ENCODE measurements around the gene TMEM184A. TPM values are rescaled to one million over a fixed set of nuclear protein-coding genes. Genes with fewer than 3 reads are reported as not detected.
A peak's percentile ranks its signal among the peaks of the same experiment; 100 is the strongest.

The TMEM184A gene
- total and polyA plus RNA-seq, 2 donors (not counting 3 experiments of a cell fraction or from before 2014, with no cell fraction given) = 0.48 TPM; not detected in 1

DNA sequence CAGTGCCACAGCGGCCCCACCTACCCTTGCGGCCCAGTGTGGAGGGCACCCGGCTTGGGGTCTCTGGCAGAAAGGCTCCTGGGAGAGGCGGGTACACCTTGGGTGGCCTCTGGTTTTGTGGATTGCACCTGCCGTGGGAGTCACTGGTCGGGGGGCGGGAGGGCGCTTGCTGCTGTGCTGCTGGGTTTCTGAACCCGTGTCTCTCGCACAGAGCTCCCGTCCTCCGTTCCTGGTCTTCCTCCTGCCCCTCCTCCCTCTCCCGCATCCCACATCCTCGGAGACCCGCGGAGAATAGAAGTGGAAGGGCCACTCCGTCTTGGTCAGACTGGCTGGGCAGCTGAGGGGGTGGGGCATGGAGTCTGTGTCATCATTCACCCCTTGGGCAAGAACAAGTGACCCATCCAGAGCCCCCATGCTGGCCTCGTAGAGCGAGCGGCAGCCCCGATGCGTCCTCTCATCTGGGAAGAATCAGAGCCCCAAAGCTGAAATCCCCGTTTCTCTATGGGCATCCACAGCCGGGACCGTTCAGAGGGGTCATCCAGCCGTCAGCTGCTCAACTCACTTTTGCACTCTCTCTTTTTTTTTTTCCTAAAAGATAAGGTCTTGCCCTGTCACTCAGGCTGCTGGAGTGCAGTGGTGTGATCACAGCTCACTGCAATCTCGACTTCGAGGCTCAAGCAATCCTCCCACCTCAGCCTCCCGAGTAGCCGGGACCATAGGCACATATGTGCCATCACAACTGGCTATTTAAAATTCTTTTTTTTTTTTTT is 21.5 kb downstream of the TMEM184A start:
- Histone ChIP-seq H3K9me3 (replicated peaks; ENCODE audit: control insufficient read depth, insufficient read depth, low read length) (no peaks in the 10 kb centered on the region), H3K9ac (replicated peaks; ENCODE audit: extremely low read depth, insufficient read depth, low read length) (peak overlapping the region; percentile 69), H3K79me2 (ENCODE audit: control insufficient read depth, insufficient read depth, low read length) (peaks cover 48% of the 10 kb centered on the region), H3K4me1 (ENCODE audit: control insufficient read depth, extremely low read depth, insufficient read depth, low read length) (peaks cover 59% of the 10 kb centered on the region), H2AFZ (ENCODE audit: low read depth, low read length) (no peak overlapping the region), H3K4me2 (ENCODE audit: insufficient read depth, low read length) (no peak overlapping the region), H3K27ac (ENCODE audit: insufficient read depth, low read depth, low read length) (peak overlapping the region; percentile 97), H4K20me1 (replicated peaks; ENCODE audit: control insufficient read depth, extremely low read depth, insufficient read depth, low read length) (no peaks in the 10 kb centered on the region), H3K27me3 (ENCODE audit: control insufficient read depth in 2 of 2, insufficient read depth in 2 of 2, low read length in 2 of 2) (no peaks in the 10 kb centered on the region), H3K4me3 (replicated peaks in 1 of 3; ENCODE audit: insufficient read depth in 1 of 3, low read depth in 1 of 3, low read length in 3 of 3) (no peak overlapping the region), H3K9me1 (replicated peaks; ENCODE audit: control insufficient read depth, extremely low read depth, insufficient read depth, low read length) (no peaks in the 10 kb centered on the region), H3K36me3 (ENCODE audit: control insufficient read depth in 2 of 2, extremely low read depth in 1 of 2, insufficient read depth in 2 of 2, low read length in 2 of 2) (peaks cover under 1 to 4% of the 10 kb centered on the region in 2 experiments)
- TF ChIP-seq GATA2 (IDR thresholded peaks at IDR 0.05; ENCODE audit: insufficient read depth, insufficient read length, low read depth, low read length) = no peak
- TF ChIP-seq EZH2 (IDR thresholded peaks at IDR 0.05; ENCODE audit: borderline replicate concordance, low read depth, low read length, severe bottlenecking) = no peak
- no TSS peak for BruUV-seq (replicated peaks)
- dilution Hi-C loops (cut with MboI; ENCODE audit: extremely low pct_ligation_motif_present, low sequenced_read_pairs) = no loop called here
- CTCF ChIA-PET = interaction anchor here (1.1 kb wide), 1 partner anchor 9 kb away, joined by 4 read pairs; no protein-coding TSS in a partner anchor
- DNase-seq (ENCODE audit: low read depth, low spot score) (no peak), FAIRE-seq (no peak)
- intact Hi-C loops (cut with micrococcal nuclease) = no loop called here
- POLR2A ChIA-PET = interaction anchor here (1.0 kb wide), 1 partner anchor 13 kb away, joined by 3 read pairs; no protein-coding TSS in a partner anchor

DNA sequence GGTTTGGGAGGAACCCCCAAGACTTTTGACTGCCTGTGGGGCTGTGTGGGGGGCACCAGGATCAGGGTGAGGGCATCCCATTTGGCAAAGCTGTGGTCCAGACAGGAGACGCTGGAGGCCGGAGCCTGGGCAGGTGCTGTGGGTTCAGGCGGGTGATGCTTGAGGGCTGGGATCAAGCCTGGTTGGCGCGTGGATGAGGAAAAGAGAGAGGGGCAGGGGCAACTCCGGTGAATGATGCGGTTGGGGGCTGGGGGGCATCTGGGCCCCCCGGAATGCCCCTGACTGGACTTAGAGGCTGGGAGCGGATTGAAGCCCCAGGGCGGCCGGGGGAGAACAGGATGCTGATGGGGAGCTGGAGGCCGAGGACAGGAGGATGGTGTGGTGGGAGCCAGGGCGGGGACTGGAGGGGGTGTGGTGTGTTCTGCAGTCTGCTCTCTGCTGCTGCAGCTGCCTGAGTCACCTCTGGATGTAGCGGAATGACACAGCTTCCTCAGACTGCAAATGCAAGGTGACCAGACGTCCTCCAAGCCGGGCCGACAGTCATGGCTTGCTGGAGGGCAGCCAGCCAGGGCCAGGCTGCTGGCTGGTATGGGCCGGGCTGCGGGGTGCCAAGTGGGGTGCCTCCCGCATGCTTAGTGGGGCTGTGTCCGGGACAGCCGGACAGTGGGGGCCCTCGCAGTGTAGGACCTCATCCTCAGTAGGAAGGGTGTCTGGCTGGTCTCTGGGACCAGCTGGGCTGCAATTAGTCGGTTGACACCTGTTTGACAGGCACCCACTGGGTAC is 22.3 kb downstream of the TMEM184A start:
- ChIA-PET POLR2A (interaction anchor here (1.0 kb wide), 1 partner anchor 13 kb away, joined by 3 read pairs; no protein-coding TSS in a partner anchor), CTCF (interaction anchor here (1.1 kb wide), 1 partner anchor 10 kb away, joined by 4 read pairs; no protein-coding TSS in a partner anchor)
- DNase-seq (ENCODE audit: low read depth, low spot score) (peak; percentile 89), FAIRE-seq (no peak)
- Histone ChIP-seq H3K36me3 (ENCODE audit: control insufficient read depth in 2 of 2, extremely low read depth in 1 of 2, insufficient read depth in 2 of 2, low read length in 2 of 2) (no peaks in the 10 kb centered on the region), H3K27me3 (ENCODE audit: control insufficient read depth in 2 of 2, insufficient read depth in 2 of 2, low read length in 2 of 2) (no peaks in the 10 kb centered on the region), H3K9ac (replicated peaks; ENCODE audit: extremely low read depth, insufficient read depth, low read length) (peak overlapping the region; percentile 89), H2AFZ (ENCODE audit: low read depth, low read length) (no peak overlapping the region), H3K9me1 (replicated peaks; ENCODE audit: control insufficient read depth, extremely low read depth, insufficient read depth, low read length) (no peaks in the 10 kb centered on the region), H3K79me2 (ENCODE audit: control insufficient read depth, insufficient read depth, low read length) (peaks cover 40% of the 10 kb centered on the region), H4K20me1 (replicated peaks; ENCODE audit: control insufficient read depth, extremely low read depth, insufficient read depth, low read length) (no peaks in the 10 kb centered on the region), H3K4me2 (ENCODE audit: insufficient read depth, low read length) (peak overlapping the region; percentile 47), H3K4me1 (ENCODE audit: control insufficient read depth, extremely low read depth, insufficient read depth, low read length) (peaks cover 56% of the 10 kb centered on the region), H3K27ac (ENCODE audit: insufficient read depth, low read depth, low read length) (peak overlapping the region; percentile 97), H3K9me3 (replicated peaks; ENCODE audit: control insufficient read depth, insufficient read depth, low read length) (no peaks in the 10 kb centered on the region), H3K4me3 (replicated peaks in 1 of 3; ENCODE audit: insufficient read depth in 1 of 3, low read depth in 1 of 3, low read length in 3 of 3) (peak overlapping the region in 1 of 3 experiments; percentile 70)
- TSS peak; percentile 1 for BruUV-seq (replicated peaks)
- no peak for TF ChIP-seq GATA2 (IDR thresholded peaks at IDR 0.05; ENCODE audit: insufficient read depth, insufficient read length, low read depth, low read length)
- peak; percentile 87 for TF ChIP-seq FOS (IDR thresholded peaks at IDR 0.05; ENCODE audit: borderline replicate concordance, insufficient read depth, low read length)
- peak; percentile 47 for TF ChIP-seq POLR2A (IDR thresholded peaks at IDR 0.05; ENCODE audit: low read depth, low read length)
- TF ChIP-seq, protein P1, sequence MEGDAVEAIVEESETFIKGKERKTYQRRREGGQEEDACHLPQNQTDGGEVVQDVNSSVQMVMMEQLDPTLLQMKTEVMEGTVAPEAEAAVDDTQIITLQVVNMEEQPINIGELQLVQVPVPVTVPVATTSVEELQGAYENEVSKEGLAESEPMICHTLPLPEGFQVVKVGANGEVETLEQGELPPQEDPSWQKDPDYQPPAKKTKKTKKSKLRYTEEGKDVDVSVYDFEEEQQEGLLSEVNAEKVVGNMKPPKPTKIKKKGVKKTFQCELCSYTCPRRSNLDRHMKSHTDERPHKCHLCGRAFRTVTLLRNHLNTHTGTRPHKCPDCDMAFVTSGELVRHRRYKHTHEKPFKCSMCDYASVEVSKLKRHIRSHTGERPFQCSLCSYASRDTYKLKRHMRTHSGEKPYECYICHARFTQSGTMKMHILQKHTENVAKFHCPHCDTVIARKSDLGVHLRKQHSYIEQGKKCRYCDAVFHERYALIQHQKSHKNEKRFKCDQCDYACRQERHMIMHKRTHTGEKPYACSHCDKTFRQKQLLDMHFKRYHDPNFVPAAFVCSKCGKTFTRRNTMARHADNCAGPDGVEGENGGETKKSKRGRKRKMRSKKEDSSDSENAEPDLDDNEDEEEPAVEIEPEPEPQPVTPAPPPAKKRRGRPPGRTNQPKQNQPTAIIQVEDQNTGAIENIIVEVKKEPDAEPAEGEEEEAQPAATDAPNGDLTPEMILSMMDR (IDR thresholded peaks at IDR 0.05; ENCODE audit: extremely low read depth in 1 of 2, insufficient read depth in 1 of 2, low read depth in 1 of 2, low read length in 2 of 2) = no peak
- TF ChIP-seq EZH2 (IDR thresholded peaks at IDR 0.05; ENCODE audit: borderline replicate concordance, low read depth, low read length, severe bottlenecking) = no peak
- TF ChIP-seq JUN (IDR thresholded peaks at IDR 0.05; ENCODE audit: borderline replicate concordance, insufficient read depth, insufficient read length, low read depth) = peak; percentile 52
- TF ChIP-seq, protein P2, sequence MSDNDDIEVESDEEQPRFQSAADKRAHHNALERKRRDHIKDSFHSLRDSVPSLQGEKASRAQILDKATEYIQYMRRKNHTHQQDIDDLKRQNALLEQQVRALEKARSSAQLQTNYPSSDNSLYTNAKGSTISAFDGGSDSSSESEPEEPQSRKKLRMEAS (IDR thresholded peaks at IDR 0.05; ENCODE audit: insufficient read depth, insufficient read length) = no peak
- TF ChIP-seq POLR2AphosphoS5 (IDR thresholded peaks at IDR 0.05; ENCODE audit: insufficient read depth, low read depth, low read length) = peak; percentile 89
- peak; percentile 75 for TF ChIP-seq MYC (IDR thresholded peaks at IDR 0.05; ENCODE audit: low read depth, low read length)
- dilution Hi-C loops (cut with MboI; ENCODE audit: extremely low pct_ligation_motif_present, low sequenced_read_pairs) (no loop called here), intact Hi-C loops (cut with micrococcal nuclease) (loop anchor here (2.0 kb wide), 2 partner anchors 37 to 75 kb away; partner anchors contain the start of genes MICALL2 and PSMG3)

Measured in endothelial cell of umbilical vein (primary cell).